Measurements from ENCODE around the gene LENG1. TPM values are rescaled to one million over a fixed set of nuclear protein-coding genes. Genes with fewer than 3 reads are reported as not detected.

LENG1 gene
- total RNA-seq, 1 donor from 2014 or later: 4.2 TPM

DNA sequence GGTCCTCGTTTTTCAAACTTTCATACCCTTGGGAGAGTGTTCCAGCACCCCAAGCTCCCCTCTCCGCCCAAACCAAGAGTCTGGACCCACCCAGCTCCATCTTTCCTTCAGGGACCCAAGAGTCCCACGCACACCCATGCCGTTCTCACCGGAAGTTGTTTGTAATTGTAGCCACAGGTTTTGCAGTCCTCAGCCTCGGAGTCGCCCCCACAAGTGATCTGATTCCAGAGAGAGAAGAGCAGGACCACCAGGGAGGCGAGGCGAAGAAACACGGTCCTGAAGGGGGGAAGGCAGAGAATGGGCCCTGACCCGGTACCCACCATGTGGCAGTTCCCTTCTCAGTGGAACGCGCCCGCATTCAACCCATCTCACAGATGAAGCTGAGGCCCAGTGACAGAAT is 3.4 kb upstream of the LENG1 start:
- no peak for DNase-seq

DNA sequence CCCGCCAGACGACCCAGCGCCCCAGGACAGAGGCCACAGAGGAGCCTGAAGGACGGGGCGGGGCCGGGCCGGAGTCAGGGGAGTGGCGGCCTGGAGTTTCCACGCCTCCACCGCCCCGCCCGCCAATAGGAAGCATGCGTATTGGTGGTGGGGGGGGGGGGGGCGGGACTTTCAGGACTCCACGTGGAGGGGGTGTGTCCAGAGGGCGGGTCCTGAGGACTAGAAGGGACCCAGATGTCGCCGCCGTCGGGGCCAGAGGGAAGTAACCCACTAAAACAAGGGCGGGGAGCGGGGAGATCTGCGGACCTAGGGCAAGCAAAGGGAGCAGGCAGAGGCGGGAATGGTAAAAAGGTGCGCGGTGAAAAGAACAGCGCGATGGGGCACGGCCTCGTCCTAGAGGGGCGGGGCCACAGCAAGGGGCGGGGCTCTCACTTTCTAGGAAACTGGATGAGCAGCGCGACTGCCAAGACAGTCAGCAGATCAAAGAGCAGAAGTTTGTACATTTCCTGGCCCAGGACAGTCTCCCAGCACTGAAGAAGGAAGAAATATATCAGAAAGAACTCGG is 2.8 kb upstream of the LENG1 start:
- DNase-seq: peak; percentile 50

DNA sequence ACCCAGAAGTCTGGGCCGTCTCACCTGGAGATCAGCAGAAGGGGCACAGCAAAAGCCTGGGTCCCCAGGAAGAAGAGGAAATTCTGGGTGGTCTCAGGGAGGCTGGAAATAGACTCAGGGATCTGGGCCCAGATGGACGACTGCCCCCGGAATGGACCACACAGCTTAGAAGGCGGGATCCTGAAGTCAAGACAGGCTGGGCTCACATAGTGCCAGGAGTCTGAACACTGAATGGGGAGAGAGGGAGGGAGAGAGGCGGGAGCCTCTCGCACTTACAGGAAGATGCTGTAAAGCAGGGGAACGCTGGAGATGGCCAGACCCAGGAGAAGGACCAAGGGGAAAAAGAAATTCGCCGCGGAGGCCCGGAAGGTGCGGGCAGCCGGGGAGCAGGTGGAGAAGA is 1.3 kb upstream of the LENG1 start:
- no peak for DNase-seq

DNA sequence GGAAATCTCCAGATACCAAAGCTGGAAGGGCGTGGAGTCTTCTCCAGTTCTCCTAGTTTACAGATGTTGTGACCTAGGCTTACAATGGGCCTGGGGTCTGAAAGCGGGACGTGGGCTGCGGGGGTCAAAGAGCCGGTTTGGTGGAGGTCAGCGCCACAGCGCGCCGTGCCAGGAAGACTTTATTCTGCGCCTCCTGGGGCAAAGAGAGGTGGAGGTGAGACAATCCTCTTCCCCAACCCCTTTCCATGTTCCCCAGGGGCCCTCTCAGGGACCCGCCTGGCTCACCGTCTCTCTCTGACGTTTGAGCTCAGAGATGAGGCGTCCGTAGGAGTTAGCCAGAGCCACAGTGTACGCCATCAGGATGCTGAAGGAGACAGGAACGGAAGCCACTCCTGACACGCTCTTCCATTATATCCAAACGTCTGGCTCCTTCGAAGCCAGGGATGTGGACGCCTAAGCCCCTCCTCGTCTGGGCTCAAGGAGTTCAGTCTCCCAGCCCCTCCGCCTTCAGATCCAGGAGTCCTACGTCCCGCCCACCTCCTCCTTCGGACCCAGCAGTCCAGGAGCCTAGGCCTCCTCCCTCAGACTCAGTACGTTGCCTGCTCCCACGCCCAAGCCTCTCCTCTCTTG is 776 bp upstream of the LENG1 start:
- DNase-seq: no peak

DNA sequence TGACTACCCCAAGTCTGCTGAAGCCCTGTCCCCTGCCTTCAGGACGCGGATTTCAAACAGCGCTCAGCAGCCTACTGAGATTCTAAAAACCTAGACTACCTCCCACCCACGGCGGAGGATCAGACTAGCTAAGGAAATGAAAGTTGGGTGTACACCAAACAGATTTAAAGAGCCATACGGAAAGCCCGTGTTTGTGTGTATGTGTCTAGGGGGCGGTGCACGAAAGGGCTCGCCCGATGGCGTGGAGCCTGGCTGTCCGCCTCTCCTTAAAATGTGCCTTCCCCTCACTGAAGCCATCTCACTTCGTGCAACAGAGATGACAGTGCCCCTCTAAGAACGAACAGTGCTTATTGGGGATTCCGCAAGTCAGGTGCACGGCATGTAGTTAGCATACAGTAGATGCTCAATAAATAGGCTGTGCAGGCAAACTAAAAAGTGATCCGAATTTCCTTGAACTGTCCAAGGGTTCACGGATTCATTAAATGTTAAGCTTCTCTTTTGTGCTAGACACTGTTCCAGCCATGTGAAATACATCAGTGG is 639 bp downstream of the LENG1 start:
- DNase-seq: no peak

DNA sequence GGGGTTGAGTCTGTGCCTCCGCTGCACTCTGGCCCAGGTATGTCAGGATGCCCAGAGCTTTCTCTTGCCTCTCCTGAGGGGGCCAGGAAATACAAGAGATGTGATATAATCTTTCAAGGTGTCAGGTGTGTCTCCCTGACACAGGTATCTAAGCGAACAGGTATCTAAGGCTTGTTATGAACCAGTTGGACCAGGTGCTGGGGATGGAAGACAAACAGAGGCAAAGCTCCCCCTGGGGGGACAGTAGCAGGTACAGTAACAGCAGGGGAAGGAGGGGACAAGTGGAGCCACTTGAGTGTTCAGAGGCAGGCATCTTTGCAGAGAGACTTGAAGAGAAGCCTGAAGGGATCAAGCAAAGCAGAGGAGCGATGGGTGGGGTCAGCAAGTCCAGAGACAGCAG is 2.6 kb downstream of the LENG1 start:
- DNase-seq: no peak

DNA sequence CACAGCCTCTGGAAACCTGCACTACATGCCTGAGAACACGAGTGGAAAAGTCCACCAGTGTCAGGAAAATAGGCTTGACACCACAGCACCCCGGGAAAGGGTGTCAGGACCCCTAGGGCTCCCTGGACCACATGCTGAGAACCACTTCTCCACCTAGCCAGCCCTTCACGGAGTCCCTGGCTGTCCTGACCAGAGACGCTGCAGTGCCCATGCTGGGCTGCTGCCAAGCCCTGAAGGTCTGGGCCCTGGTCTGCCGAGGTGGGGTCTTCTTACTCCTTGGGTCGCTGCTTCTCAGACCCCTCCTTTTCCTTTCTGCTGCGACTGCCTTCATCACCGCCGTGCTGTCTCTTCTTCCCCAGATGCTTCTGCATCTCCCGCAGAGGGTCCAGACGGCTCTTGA is 3.0 kb downstream of the LENG1 start:
- DNase-seq: no peak

DNA sequence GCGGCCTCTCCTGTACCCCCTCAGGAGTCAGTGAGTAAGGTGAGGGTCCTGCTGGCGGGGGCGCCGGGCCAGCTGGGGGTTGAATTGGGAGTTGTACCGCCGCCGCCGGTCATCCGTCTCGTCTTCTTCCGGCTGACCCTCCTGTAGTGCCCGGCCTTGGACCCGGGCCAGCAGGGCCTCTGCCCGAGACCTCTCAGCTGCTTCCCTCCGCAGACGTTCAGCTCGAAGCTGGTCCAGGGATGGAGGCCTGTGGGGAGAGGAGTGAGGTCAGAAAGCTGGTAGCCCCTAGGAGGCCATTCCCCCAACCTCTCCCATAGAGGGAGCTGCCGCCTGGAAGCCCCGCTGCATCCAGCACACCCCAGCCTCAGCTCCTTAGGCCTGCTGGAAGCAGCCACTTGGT is 3.8 kb downstream of the LENG1 start:
- DNase-seq: no peak

DNA sequence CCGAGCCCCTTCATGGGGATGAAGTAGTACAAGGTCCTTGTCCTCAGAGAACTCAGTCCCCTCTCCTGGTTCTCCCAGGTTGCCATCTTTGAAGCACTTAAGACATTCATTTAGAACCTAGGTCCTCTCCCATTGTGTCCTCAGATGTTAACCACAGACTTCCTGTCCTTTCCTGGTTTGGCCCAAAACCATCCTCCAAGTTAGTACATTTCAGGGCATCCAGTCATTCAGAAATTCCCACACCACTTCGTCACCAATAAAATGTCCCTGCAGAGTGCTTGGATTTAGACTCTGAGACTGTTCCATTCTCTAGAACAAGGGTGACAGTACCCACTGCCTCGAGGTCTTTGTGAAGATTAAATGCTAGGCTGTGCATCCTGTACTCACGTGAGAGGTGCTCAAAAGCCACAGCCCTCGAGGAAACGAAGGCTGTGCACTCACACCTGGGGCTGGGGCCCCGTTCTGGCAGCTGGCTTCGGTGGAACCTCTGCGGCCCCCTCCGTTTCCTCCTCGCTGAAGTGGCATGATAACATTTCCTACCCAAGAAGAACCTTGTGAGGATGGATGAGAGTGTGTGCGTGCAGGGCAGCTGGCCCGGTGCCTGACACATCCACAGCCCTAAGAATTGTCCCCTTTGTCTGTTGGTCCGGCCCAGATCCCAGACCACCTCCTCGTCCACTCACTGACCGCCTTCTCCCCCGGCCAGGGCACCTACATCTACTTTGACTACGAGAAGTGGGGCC is 4.7 kb downstream of the LENG1 start:
- DNase-seq: no peak

DNA sequence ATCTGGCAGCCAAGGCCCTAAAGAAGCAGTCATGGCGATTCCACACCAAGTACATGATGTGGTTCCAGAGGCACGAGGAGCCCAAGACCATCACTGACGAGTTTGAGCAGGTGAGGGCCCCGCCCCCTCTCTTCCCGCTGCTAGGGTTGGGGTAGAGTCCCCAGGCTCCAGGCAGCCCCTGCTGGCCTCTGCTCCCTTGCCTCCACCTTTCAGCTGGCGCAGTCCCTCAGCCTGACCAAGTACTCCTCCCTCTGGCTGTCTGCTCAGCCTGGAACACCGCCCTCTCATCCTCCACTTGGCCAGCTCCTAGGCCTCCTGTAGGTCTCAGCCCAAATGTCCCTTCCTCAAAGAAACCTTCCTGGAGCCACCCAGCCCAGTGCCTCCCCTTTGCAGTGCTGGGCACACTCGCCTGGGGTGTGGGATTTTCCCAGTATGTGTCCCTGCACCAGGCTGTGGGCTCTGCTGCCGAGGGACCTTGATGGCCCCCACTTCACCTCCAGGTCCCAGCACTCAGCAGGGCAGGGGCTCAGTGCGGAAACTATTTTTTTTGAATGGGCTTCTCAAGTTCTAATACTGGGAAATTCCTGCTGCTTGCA is 5.7 kb downstream of the LENG1 start:
- no peak for DNase-seq

DNA sequence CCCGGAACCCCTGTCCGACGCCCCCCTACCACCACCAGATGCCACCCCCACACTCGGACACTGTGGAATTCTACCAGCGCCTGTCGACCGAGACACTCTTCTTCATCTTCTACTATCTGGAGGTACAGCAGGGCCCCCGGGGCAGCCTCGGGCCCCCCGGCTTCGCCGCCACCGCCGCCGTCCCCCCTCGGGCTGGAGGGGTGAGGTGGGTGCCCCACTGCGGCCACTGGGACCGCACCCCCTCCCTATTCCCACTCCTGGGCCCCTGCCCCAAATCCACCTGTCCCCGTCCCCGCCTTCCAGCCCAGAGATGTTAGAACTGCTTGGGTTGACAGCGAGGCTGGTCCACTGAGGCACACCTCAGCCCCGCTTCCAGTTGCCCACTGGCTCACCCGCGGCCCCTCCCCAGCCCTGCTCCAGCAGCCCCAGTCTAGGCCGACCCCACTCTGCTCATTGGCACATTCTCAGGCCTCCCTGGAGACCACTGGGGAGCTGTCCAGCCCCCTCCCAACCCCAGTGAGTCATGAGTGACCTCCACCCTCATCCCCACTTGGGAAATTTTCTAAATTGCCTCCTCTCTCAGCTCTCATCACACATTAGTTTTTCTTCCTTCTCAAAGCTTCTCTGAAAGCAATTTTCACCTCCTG is 6.5 kb downstream of the LENG1 start:
- DNase-seq: no peak

DNA sequence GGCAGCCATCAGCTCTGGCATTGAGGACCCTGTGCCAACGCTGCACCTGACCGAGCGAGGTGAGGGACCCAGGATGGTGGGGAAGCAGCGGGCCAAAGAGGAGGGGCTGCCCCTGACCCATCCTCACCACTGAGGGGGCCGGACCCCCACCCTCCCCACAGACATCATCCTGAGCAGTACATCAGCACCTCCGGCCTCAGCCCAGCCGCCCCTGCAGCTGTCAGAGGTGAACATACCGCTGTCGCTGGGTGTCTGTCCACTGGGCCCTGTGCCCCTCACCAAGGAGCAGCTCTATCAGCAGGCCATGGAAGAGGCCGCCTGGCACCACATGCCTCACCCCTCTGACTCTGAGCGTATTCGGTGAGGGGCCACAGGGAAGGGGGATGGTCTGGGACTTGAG is 7.3 kb downstream of the LENG1 start:
- no peak for DNase-seq

DNA sequence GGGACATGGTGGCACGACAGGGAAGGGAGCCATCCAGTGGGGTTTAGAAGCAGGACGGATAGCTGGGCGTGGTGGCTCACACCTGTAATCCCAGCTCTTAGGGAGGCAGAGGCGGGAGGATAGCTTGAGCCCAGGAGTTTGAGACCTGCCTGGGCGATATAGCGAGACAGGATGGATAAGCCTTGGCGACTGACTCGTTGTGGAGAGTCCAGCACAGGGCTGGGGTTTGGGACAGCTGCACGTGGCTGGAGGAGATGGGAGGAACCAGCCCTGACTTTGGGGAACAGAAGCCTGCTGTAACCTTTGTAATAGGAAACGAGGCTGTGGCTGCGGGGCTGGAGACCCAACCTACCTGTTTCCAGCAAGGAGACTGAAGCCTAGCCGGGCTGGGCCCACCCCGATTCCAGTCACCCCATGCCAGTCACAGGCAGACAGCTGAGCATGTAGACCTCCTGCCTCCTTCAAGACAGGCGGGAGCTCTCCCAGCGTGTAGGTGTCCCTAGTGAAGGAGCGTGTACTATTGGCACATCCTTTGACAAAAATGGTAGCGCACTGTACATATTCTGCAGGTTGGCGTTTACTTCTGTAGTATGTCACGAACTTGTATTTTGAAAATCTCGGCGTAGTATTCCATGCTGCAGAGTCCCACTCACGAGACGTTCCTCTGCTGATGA is 8.0 kb downstream of the LENG1 start:
- DNase-seq: peak; percentile 12

DNA sequence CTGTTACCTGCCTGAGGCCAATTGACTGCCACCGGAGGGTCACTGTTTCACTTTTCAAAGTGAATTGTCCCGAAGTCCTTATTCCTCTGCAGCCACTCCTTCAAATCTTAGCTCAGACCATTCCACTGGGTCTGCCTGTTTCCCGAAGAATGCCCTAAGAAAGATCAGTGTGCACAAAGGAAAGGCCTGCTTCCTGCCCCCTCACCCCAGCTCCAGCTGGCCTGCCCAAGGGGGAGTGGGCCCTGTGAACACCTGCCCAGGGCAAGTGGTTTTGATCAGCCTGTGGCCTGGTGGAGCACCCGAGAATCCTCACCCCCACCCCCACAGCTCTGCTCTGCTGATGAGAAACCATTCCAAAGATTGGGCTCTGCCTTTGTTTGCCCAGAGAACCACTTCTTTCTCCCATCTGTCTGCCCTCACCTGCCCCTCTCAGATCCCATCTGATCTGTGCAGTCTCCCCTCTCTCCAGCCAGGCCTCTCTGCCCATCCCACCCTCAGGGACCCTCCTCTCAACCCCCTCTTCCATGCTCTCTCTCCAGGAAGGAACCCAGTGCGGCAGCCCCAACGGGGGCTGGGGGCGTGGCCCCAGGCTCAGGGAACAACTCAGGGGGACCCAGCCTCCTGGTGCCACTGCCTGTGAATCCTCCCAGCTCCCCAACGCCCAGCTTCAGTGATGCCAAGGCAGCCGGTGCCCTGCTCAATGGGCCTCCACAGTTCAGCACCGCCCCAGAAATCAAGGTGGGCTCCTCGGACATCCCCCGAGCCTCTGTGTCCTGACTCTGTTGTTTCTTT is 10.3 kb downstream of the LENG1 start:
- no peak for DNase-seq

DNA sequence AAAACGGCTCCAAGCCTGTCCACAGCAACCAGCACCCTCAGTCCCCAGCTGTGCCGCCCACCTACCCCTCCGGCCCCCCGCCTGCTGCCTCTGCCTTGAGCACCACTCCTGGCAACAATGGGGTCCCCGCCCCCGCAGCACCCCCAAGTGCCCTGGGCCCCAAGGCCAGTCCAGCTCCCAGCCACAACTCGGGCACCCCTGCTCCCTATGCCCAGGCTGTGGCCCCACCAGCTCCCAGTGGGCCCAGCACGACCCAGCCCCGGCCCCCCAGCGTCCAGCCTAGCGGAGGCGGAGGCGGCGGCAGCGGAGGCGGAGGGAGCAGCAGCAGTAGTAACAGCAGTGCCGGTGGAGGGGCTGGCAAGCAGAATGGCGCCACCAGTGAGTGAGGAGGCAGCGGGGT is 11.4 kb downstream of the LENG1 start:
- DNase-seq: no peak

DNA sequence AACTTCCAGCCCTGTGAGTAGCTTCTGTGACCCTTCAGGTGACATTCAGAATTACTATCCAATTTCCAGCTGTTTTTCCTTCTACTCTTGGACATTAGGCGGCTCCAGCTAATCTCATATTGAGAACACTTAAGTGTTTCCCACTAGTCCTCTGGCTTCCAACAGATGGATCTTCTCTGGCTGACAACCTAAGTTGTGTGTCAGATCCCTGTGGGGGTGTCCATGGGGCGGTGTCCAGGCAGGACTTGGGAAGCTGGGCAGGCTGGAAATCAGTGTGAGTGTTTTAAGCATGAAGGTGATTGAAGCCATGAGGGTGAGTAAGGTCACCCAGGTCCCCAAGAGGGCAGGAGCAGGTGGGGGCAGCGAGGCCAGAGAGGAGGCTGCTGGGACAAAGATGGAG is 11.8 kb downstream of the LENG1 start:
- DNase-seq: no peak

DNA sequence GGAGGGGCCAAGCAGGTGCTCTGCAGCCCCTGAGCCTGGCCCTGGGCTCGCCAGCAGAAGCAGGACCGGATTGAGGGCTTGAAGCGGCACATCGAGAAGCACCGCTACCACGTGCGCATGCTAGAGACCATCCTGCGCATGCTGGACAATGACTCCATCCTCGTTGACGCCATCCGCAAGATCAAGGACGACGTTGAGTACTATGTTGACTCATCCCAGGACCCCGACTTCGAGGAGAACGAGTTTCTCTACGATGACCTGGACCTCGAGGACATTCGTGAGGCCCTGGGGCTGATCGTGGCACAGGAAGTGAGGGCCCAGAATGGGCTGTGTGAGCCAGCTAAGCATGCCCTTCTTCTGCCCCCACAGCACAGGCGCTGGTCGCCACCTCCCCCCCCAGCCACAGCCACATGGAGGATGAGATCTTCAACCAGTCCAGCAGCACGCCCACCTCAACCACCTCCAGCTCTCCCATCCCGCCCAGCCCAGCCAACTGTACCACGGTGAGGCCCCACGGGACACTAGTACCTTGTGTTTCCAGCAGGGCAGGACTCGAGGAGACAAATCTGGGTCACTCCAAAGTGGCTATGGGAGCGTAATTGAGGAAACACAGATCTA is 13.9 kb downstream of the LENG1 start:
- no peak for DNase-seq

DNA sequence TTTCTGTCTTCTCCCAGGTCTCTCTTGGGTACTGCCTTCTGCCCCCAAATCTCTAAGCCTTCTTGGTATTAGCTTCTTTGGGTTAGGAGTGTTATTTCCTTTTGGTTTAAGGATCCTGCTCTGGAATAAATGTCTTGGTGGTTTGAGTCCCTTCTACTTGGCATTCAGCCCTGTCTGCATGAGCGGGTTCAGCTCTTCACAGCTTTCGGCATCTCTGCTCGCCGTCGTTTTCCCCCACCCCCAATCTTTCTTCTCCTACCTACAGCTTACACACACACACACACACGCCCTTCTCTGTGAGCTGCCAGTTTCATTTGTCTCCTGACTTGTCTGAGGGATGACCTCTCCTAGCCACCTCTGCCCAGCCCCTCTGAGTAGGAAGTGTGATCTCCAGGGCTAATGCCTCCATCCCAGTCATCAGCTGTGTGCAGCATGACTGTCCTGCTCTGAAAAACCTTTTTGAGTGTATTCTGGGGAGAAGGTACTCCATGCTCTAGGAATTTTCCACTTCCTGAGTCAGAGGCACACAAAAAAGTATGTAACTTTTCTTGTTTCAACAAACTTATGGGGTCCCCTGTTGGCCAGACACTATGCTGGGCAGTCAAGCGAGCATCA is 17.2 kb downstream of the LENG1 start:
- no peak for DNase-seq

DNA sequence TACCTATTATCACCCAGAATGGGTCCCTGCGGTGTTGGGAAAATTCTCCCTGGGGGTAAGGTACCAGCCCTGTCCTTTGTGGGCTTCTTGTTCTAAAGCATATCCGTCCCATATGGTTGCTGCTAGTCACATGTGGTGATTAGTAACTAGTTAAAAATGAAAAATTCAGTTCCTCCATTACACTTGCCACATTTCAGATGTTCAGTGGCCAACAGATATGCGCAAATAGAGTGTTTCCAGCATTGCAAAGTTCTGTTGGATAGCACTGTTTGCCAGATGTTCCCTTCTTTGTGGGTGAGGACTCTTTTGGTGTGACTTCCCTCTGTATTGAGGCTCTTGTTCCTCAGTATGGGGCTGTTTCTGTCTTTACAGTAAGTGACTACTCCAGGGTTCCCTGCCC is 18.2 kb downstream of the LENG1 start:
- DNase-seq: no peak

DNA sequence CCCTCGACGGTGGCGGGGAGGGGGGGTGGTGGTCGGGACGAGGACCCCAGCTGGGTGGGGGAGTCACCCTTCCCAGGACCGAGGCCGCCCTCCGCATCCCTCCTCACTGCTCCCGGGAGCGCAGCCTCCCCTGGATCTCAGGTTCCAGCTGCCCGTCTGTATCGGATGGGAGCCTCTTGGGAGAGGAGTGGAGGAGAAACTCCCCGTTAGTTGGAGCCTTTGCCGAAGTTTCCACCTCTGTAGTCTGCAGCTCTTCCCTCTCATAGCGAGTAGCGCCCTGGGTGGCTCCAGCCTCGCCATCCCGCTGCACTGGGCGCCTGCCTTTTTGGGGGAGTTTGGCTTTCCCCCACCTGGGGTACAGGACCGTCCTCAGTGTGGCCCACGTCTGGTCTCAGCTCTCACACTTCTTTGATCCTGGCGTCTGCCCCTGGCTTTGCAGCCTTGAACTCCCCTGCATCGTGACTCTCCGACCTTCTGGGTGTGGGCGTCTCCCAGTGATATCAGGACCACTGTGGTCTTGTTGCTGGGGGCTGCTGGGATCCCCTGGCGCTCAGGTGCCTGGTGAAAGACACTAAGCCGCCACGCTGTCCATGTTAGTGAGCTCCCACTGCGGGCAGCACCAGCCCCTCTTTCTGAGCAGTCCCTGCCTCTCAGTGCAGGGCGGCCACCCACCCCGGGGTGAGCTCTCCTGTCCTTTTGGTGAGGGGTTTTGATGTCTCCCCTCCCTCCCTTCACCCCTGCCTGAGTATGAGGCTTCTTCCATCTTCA is 20.8 kb downstream of the LENG1 start:
- DNase-seq: no peak

Measured in occipital lobe (tissue), 2 donors.